ENCODE measurements around the gene SPATS1. TPM values are rescaled to one million over a fixed set of nuclear protein-coding genes. Genes with fewer than 3 reads are reported as not detected.

The SPATS1 gene
- total RNA-seq, 2 donors from 2014 or later, result not detected

GRCh38 chr6:44352259-44352658 is 9.8 kb downstream of the SPATS1 start:
- Mint-ChIP-seq H3K4me1 (peaks cover 6% of the 10 kb centered on the region), H3K9me3 (no peaks in the 10 kb centered on the region), H3K27ac (no peak overlapping the region), H3K27me3 (ENCODE audit: insufficient read depth) (peaks cover 16% of the 10 kb centered on the region), H3K4me3 (no peak overlapping the region), H3K36me3 (ENCODE audit: low read depth) (no peaks in the 10 kb centered on the region)
- WGBS, 2 experiments (ENCODE audit: insufficient coverage in 1 of 2, insufficient read length in 1 of 2), result 86 to 92% methylated on average over 3 to 4 of the region's 4 CpGs
- H3K27ac ChIP-seq (ENCODE audit: low read depth, low read length), result no peak overlapping the region
- no peak overlapping the region for H3K9ac ChIP-seq (ENCODE audit: extremely low read depth, low read length, poor library complexity, severe bottlenecking)
- DNase-seq, result no peak
- TF ChIP-seq CTCF (conservative IDR thresholded peaks at IDR 0.05), result no peak
- no peak overlapping the region for H3K4me3 ChIP-seq (ENCODE audit: low read length)
- H3K4me1 ChIP-seq (ENCODE audit: control insufficient read depth, insufficient read depth, low read length), result no peaks in the 10 kb centered on the region
- H3K9me3 ChIP-seq (ENCODE audit: control insufficient read depth, low read length), result peaks cover 6% of the 10 kb centered on the region
- H3K27me3 ChIP-seq (ENCODE audit: control insufficient read depth, insufficient read depth, low read length, poor library complexity, severe bottlenecking), result peaks cover 5% of the 10 kb centered on the region
- H3K36me3 ChIP-seq (ENCODE audit: control insufficient read depth, insufficient read depth, low read length), result no peaks in the 10 kb centered on the region

GRCh38 chr6:44353336-44353735 is 10.9 kb downstream of the SPATS1 start:
- Mint-ChIP-seq H3K4me1 (peaks cover 6% of the 10 kb centered on the region), H3K27me3 (ENCODE audit: insufficient read depth) (peaks cover 16% of the 10 kb centered on the region), H3K4me3 (no peak overlapping the region), H3K9me3 (no peaks in the 10 kb centered on the region), H3K36me3 (ENCODE audit: low read depth) (no peaks in the 10 kb centered on the region), H3K27ac (no peak overlapping the region)
- peaks cover 5% of the 10 kb centered on the region for H3K27me3 ChIP-seq (ENCODE audit: control insufficient read depth, insufficient read depth, low read length, poor library complexity, severe bottlenecking)
- no peak for TF ChIP-seq CTCF (conservative IDR thresholded peaks at IDR 0.05)
- no peak overlapping the region for H3K27ac ChIP-seq (ENCODE audit: low read depth, low read length)
- H3K4me3 ChIP-seq (ENCODE audit: low read length), result no peak overlapping the region
- 65% methylated on average over 2 of the region's 2 CpGs; no CpG with 5 or more reads in 1 of the 2 experiments for WGBS, 2 experiments (ENCODE audit: insufficient coverage in 1 of 2, insufficient read length in 1 of 2)
- DNase-seq, result no peak
- no peak overlapping the region for H3K9ac ChIP-seq (ENCODE audit: extremely low read depth, low read length, poor library complexity, severe bottlenecking)
- no peaks in the 10 kb centered on the region for H3K4me1 ChIP-seq (ENCODE audit: control insufficient read depth, insufficient read depth, low read length)
- H3K9me3 ChIP-seq (ENCODE audit: control insufficient read depth, low read length), result peaks cover 6% of the 10 kb centered on the region
- H3K36me3 ChIP-seq (ENCODE audit: control insufficient read depth, insufficient read depth, low read length), result no peaks in the 10 kb centered on the region

- 84 to 86% methylated on average over 2 to 3 of the region's 4 CpGs for WGBS, 2 experiments (ENCODE audit: insufficient coverage in 1 of 2, insufficient read length in 1 of 2)
- H3K9ac ChIP-seq (ENCODE audit: extremely low read depth, low read length, poor library complexity, severe bottlenecking), result no peak overlapping the region
- no peaks in the 10 kb centered on the region for H3K9me3 Mint-ChIP-seq
- no peak overlapping the region for H3K4me3 Mint-ChIP-seq
- DNase-seq, result no peak
- H3K4me3 ChIP-seq (ENCODE audit: low read length), result no peak overlapping the region
- no peaks in the 10 kb centered on the region for H3K36me3 ChIP-seq (ENCODE audit: control insufficient read depth, insufficient read depth, low read length)
- H3K4me1 Mint-ChIP-seq, result peaks cover 5% of the 10 kb centered on the region
- no peaks in the 10 kb centered on the region for H3K36me3 Mint-ChIP-seq (ENCODE audit: low read depth)
- no peak for TF ChIP-seq CTCF (conservative IDR thresholded peaks at IDR 0.05)
- peaks cover 16% of the 10 kb centered on the region for H3K27me3 Mint-ChIP-seq (ENCODE audit: insufficient read depth)
- peaks cover 6% of the 10 kb centered on the region for H3K9me3 ChIP-seq (ENCODE audit: control insufficient read depth, low read length)
- peaks cover 5% of the 10 kb centered on the region for H3K27me3 ChIP-seq (ENCODE audit: control insufficient read depth, insufficient read depth, low read length, poor library complexity, severe bottlenecking)
- no peaks in the 10 kb centered on the region for H3K4me1 ChIP-seq (ENCODE audit: control insufficient read depth, insufficient read depth, low read length)
- no peak overlapping the region for H3K27ac ChIP-seq (ENCODE audit: low read depth, low read length)
- H3K27ac Mint-ChIP-seq, result no peak overlapping the region
Measured at GRCh38 chr6:44355640-44356039, 13.2 kb downstream of the SPATS1 start.
